OCI-LY7 (cell line): ENCODE measurements around the gene WNK4. TPM values are rescaled to one million over a fixed set of nuclear protein-coding genes. Genes with fewer than 3 reads are reported as not detected.

Source experiments
- BruUV-seq: library from RNA; stranded (reverse); fragments of 400-500 nt; replicated peaks from 2 replicates; lab custom pipeline; 2021; lab: Mats Ljungman, UMichigan
- CTCF ChIA-PET: fragments of 300-600 bp; sonication (Branson Sonifier 250); formaldehyde crosslinking; loops from one replicate; lab custom pipeline; 2022; ENCODE audit warnings: antibody characterized with exemption; ENCODE audit not compliant: unreplicated experiment; lab: Charles Lee
- POLR2A ChIA-PET: fragments of 300-600 bp; sonication (Branson Sonifier 250); formaldehyde crosslinking; loops from one replicate; lab custom pipeline; 2022; ENCODE audit warnings: antibody characterized with exemption; lab: Charles Lee
- DNase-seq: peaks from one replicate; pipeline ENCODE4 v3.0.0-alpha.2; 2015; ENCODE audit warnings: low spot score
- H2AFZ ChIP-seq: fragments of 200-600 bp; sonication (generic), shearing (Covaris generic); 2 replicates; pipeline ENCODE4 v1.6.1; 2014; ENCODE audit warnings: mild to moderate bottlenecking, antibody characterized with exemption, low read length, moderate library complexity
- H3K27ac ChIP-seq: fragments of 200-600 bp; sonication (generic); 2 replicates; pipeline ENCODE4 v1.5.1; 2014; ENCODE audit warnings: mixed run types, low read depth, mild to moderate bottlenecking, moderate library complexity, low read length, inconsistent platforms; ENCODE audit not compliant: poor library complexity, severe bottlenecking
- H3K36me3 ChIP-seq: fragments of 200-600 bp; sonication (generic); 2 replicates; pipeline ENCODE4 v1.6.1; 2014; ENCODE audit warnings: mild to moderate bottlenecking, antibody characterized with exemption, low read length, moderate library complexity, mixed read lengths; ENCODE audit not compliant: insufficient read depth
- H3K4me1 ChIP-seq: fragments of 200-600 bp; sonication (generic); 2 replicates; pipeline ENCODE4 v1.5.1; 2014; ENCODE audit warnings: mild to moderate bottlenecking, low read length; ENCODE audit not compliant: insufficient read depth, poor library complexity, severe bottlenecking
- H3K4me2 ChIP-seq: fragments of 200-600 bp; sonication (generic); 2 replicates; pipeline ENCODE4 v1.6.1; 2014; ENCODE audit warnings: mild to moderate bottlenecking, low read length
- H3K4me3 ChIP-seq: fragments of 200-600 bp; sonication (generic); 2 replicates; pipeline ENCODE4 v1.5.1; 2014; ENCODE audit warnings: mild to moderate bottlenecking, low read depth, low read length; ENCODE audit not compliant: poor library complexity, severe bottlenecking
- H3K79me2 ChIP-seq: fragments of 200-600 bp; sonication (generic); 2 replicates; pipeline ENCODE4 v1.6.1; 2016; ENCODE audit warnings: low read depth, mild to moderate bottlenecking, low read length, moderate library complexity, mixed read lengths; ENCODE audit not compliant: insufficient read depth
- H3K9me2 ChIP-seq: fragments of 200-600 bp; sonication (generic); 2 replicates; pipeline ENCODE4 v1.6.1; 2016; ENCODE audit warnings: mild to moderate bottlenecking, low read length, mixed read lengths; ENCODE audit not compliant: insufficient read depth
- H3K9me3 ChIP-seq: fragments of 200-600 bp; sonication (generic); 2 replicates; pipeline ENCODE4 v1.6.1; 2014; ENCODE audit warnings: mild to moderate bottlenecking, mixed run types, low read length, mixed read lengths
- H4K20me1 ChIP-seq: fragments of 200-600 bp; sonication (generic); 2 replicates; pipeline ENCODE4 v1.6.1; 2014; ENCODE audit warnings: mild to moderate bottlenecking, antibody characterized with exemption, low read length, moderate library complexity, mixed read lengths; ENCODE audit not compliant: insufficient read depth
- EZH2phosphoT487 ChIP-seq: fragments of 200-600 bp; sonication (generic); IDR thresholded peaks from 2 replicates; pipeline ENCODE4 v1.6.1; 2018; ENCODE audit warnings: low read depth, borderline replicate concordance, mild to moderate bottlenecking, mixed run types, antibody characterized with exemption, low read length, moderate library complexity, mixed read lengths
- intact Hi-C: fragments of 100-400 bp; cut with micrococcal nuclease; formaldehyde crosslinking; loops from one replicate; pipeline ENCODE4 v1.10.0; 2022; ENCODE audit not compliant: unreplicated experiment
- total RNA-seq, 2 experiments: library from RNA; depleted of rRNA in 1 of 2; stranded (reverse); fragments of >200 nt in 1 of 2; shearing (Covaris generic) in 1 of 2; gene quantifications; 2 replicates each; pipeline ENCODE4 v1.2.3, GENCODE V29; 2014 to 2022
- TF ChIP-seq, protein P1 (sequence below): fragments of 200-600 bp; sonication (generic); conservative IDR thresholded peaks from 2 replicates; pipeline ENCODE4 v1.5.1; 2014; ENCODE audit warnings: mild to moderate bottlenecking, antibody characterized with exemption, low read length, moderate library complexity, mixed read lengths

WNK4 gene
- total RNA-seq, 2 experiments from 2014 or later, result 2.4 to 8.3 TPM

DNA sequence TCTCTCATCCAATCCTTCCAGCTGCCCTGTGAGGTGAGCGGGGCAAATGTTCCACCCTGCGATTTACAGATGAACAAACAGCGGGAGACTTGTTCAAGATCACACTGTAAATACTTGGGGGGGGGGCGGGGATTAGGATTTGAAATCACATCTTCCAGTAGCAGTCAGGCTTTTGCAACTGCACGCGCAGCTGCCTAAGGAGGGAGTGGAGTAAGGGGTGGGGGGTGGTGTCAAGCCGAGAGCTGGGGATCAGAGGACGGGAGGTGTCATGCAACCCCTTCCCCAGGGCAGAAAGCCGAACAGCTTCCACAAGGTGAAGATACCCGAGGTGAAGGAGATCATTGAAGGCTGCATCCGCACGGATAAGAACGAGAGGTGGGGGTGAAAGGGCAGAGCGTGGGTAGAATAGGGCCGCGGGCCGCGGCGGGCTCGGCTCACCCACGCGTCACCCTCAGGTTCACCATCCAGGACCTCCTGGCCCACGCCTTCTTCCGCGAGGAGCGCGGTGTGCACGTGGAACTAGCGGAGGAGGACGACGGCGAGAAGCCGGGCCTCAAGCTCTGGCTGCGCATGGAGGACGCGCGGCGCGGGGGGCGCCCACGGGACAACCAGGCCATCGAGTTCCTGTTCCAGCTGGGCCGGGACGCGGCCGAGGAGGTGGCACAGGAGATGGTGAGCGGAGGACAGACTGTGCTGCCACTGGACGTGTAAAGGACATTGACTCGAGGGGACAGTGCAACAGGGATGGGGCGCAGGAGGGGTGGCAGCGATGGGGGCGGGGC lies 4.6 kb downstream of the WNK4 start:
- BruUV-seq, result no TSS peak
- DNase-seq, result no peak
- no peaks in the 10 kb centered on the region for H3K9me2 ChIP-seq
- CTCF ChIA-PET, result no interaction called here
- no peak overlapping the region for H3K27ac ChIP-seq
- no peaks in the 10 kb centered on the region for H4K20me1 ChIP-seq
- H3K4me1 ChIP-seq, result no peaks in the 10 kb centered on the region
- intact Hi-C loops, result no loop called here
- H3K4me2 ChIP-seq, result no peak overlapping the region
- H3K36me3 ChIP-seq, result no peaks in the 10 kb centered on the region; the same call in 1 of the 2 replicates
- H2AFZ ChIP-seq, result no peak overlapping the region
- no peak for TF ChIP-seq EZH2phosphoT487
- TF ChIP-seq, protein P1, sequence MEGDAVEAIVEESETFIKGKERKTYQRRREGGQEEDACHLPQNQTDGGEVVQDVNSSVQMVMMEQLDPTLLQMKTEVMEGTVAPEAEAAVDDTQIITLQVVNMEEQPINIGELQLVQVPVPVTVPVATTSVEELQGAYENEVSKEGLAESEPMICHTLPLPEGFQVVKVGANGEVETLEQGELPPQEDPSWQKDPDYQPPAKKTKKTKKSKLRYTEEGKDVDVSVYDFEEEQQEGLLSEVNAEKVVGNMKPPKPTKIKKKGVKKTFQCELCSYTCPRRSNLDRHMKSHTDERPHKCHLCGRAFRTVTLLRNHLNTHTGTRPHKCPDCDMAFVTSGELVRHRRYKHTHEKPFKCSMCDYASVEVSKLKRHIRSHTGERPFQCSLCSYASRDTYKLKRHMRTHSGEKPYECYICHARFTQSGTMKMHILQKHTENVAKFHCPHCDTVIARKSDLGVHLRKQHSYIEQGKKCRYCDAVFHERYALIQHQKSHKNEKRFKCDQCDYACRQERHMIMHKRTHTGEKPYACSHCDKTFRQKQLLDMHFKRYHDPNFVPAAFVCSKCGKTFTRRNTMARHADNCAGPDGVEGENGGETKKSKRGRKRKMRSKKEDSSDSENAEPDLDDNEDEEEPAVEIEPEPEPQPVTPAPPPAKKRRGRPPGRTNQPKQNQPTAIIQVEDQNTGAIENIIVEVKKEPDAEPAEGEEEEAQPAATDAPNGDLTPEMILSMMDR, result no peak
- no peaks in the 10 kb centered on the region for H3K9me3 ChIP-seq
- H3K4me3 ChIP-seq, result no peak overlapping the region
- POLR2A ChIA-PET, result interaction anchor here (0.6 kb wide), 1 partner anchor 470 kb away, joined by 3 read pairs; no protein-coding TSS in a partner anchor
- no peaks in the 10 kb centered on the region for H3K79me2 ChIP-seq

DNA sequence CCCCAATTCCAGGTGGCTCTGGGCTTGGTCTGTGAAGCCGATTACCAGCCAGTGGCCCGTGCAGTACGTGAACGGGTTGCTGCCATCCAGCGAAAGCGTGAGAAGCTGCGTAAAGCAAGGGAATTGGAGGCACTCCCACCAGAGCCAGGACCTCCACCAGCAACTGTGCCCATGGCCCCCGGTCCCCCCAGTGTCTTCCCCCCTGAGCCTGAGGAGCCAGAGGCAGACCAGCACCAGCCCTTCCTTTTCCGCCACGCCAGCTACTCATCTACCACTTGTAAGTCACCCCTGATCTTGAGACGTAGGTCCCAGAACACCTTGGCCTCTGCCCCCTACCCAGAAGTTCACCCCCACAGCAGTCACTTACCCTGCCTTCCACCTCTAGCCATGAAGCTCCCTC lies 6.9 kb downstream of the WNK4 start:
- ChIA-PET CTCF (no interaction called here), POLR2A (interaction anchor here (0.6 to 1.3 kb wide), 2 partner anchors 13 to 429 kb away, joined by 4 to 6 read pairs; no protein-coding TSS in a partner anchor)
- H3K4me3 ChIP-seq, result no peak overlapping the region
- H3K4me2 ChIP-seq, result no peak overlapping the region
- no peak for DNase-seq
- H3K79me2 ChIP-seq, result no peaks in the 10 kb centered on the region
- BruUV-seq, result no TSS peak
- no peaks in the 10 kb centered on the region for H3K9me2 ChIP-seq
- intact Hi-C loops, result no loop called here
- H3K36me3 ChIP-seq, result no peaks in the 10 kb centered on the region; the same call in 1 of the 2 replicates
- H4K20me1 ChIP-seq, result no peaks in the 10 kb centered on the region
- no peaks in the 10 kb centered on the region for H3K4me1 ChIP-seq
- H3K9me3 ChIP-seq, result no peaks in the 10 kb centered on the region
- no peak for TF ChIP-seq EZH2phosphoT487
- TF ChIP-seq, protein P1, result no peak
- no peak overlapping the region for H2AFZ ChIP-seq
- no peak overlapping the region for H3K27ac ChIP-seq

DNA sequence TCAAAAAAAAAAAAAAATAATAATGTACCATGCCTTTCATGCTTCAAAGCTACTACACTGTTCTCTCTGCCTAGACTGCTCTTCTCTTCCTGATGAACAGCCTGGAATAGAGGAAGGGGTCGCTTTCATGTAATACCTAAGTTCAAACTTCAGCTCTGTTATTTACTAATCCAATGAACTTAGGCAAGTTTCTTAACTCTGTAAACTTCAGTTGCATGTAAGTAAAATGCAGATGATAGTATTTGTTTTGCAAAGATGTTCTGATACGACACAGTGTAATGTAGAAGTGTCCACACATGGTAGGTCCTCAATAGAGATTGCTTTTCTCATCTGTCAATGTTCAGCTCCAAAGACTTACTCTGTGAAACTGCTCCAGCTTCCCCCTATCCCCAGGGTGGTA lies 11.5 kb downstream of the WNK4 start:
- POLR2A ChIA-PET, result no interaction called here
- H3K9me2 ChIP-seq, result no peaks in the 10 kb centered on the region
- H3K9me3 ChIP-seq, result no peaks in the 10 kb centered on the region
- no peaks in the 10 kb centered on the region for H4K20me1 ChIP-seq
- H3K27ac ChIP-seq, result no peak overlapping the region
- CTCF ChIA-PET, result interaction anchor here (0.6 kb wide), 1 partner anchor 36 kb away, joined by 3 read pairs; no protein-coding TSS in a partner anchor
- no peak for DNase-seq
- H3K4me1 ChIP-seq, result no peaks in the 10 kb centered on the region
- H2AFZ ChIP-seq, result no peak overlapping the region
- H3K36me3 ChIP-seq, result no peaks in the 10 kb centered on the region
- no peak overlapping the region for H3K4me2 ChIP-seq
- intact Hi-C loops, result no loop called here
- H3K4me3 ChIP-seq, result no peak overlapping the region
- H3K79me2 ChIP-seq, result no peaks in the 10 kb centered on the region
- BruUV-seq, result no TSS peak
- TF ChIP-seq EZH2phosphoT487, result no peak
- TF ChIP-seq, protein P1, result no peak
